Measurements from ENCODE around the gene CNN2. TPM values are rescaled to one million over a fixed set of nuclear protein-coding genes. Genes with fewer than 3 reads are reported as not detected.

CNN2 gene
- total and polyA plus RNA-seq, 9 of the 15 experiments (the other 6 are each of a cell fraction or from before 2014, with no cell fraction given) = 12.1 to 174 (median 52.7) TPM

GRCh38 chr19:996051-996838, 30.2 kb upstream of the CNN2 start (continued):
- 0 out of 2 replicates have a peak, but pooled peaks have one; percentile 55 for TF ChIP-seq RREB1 (CRISPR knock-in tag; IDR thresholded peaks at IDR 0.05)
- TF ChIP-seq RBM14 (IDR thresholded peaks at IDR 0.05; ENCODE audit: borderline replicate concordance, insufficient read depth, low read depth, low read length) = no peak
- TF ChIP-seq VEZF1 (CRISPR knock-in tag; IDR thresholded peaks at IDR 0.05) = peak; percentile 52
- TF ChIP-seq MNT (conservative IDR thresholded peaks at IDR 0.05) = peak in 1 of 2 experiments; percentile 51; a peak in 2 of 4 replicates
- TF ChIP-seq KDM1A (IDR thresholded peaks at IDR 0.05) = no peak
- TF ChIP-seq DACH1 (IDR thresholded peaks at IDR 0.05; ENCODE audit: partially characterized antibody) = no peak
- peak; percentile 28; the same call in 1 of the 2 replicates for TF ChIP-seq SMARCE1 (IDR thresholded peaks at IDR 0.05)
- TF ChIP-seq ZBTB12 (CRISPR knock-in tag; IDR thresholded peaks at IDR 0.05) = peak; percentile 60; the same call in 1 of the 2 replicates
- TF ChIP-seq ZNF316 (IDR thresholded peaks at IDR 0.05) = no peak
- TF ChIP-seq CREBBP (IDR thresholded peaks at IDR 0.05; ENCODE audit: low read depth, low read length) = no peak
- TF ChIP-seq ZFX (CRISPR knock-in tag; IDR thresholded peaks at IDR 0.05) = peak; percentile 44
- TF ChIP-seq RBFOX2 (IDR thresholded peaks at IDR 0.05; ENCODE audit: low read depth, low read length) = peak; percentile 52
- TF ChIP-seq NR2F6 (CRISPR knock-in tag; IDR thresholded peaks at IDR 0.05) = peak; percentile 60; the same call in 1 of the 2 replicates
